H1 (cell line): ENCODE results near the gene MIB2.
A peak's percentile ranks its signal among the peaks of the same experiment; 100 is the strongest.

Source experiments
- CHD2 ChIP-seq: IDR thresholded peaks from 2 replicates; pipeline ENCODE4 v1.6.1; 2012; ENCODE audit warnings: low read length, improper control_type of control experiment
- CREB1 ChIP-seq: IDR thresholded peaks from 2 replicates; pipeline ENCODE4 v1.6.1; 2012; ENCODE audit warnings: inconsistent platforms
- CTBP2 ChIP-seq: IDR thresholded peaks from 2 replicates; pipeline ENCODE4 v1.7.0; 2011; ENCODE audit warnings: borderline replicate concordance, mild to moderate bottlenecking, moderate library complexity, mixed read lengths, low read length; ENCODE audit not compliant: insufficient read depth, insufficient read length
- SP1 ChIP-seq: IDR thresholded peaks from 2 replicates; pipeline ENCODE4 v1.6.1; 2011; ENCODE audit warnings: low read depth, low read length
- SUZ12 ChIP-seq: fragments of 200-600 bp; sonication (generic); IDR thresholded peaks from 2 replicates; pipeline ENCODE4 v1.6.1; 2012; ENCODE audit warnings: mild to moderate bottlenecking, inconsistent platforms, low read length, moderate library complexity, mixed read lengths
- YY1 ChIP-seq: IDR thresholded peaks from 2 replicates; pipeline ENCODE4 v1.6.1; 2011; ENCODE audit warnings: low read depth, mild to moderate bottlenecking, low read length
- TF ChIP-seq, protein P1 (sequence below), 3 experiments: IDR thresholded peaks; 1 replicate in 2 of 3; 2 replicates in 1 of 3; pipeline versions ENCODE4 v1.5.1 to v1.6.1; 2011; ENCODE audit warnings: low read length in 3 of 3, mild to moderate bottlenecking in 3 of 3, inconsistent platforms in 2 of 3, low read depth in 1 of 3, moderate library complexity in 1 of 3; ENCODE audit not compliant: insufficient read depth in 1 of 3; ENCODE audit errors: control extremely low read depth in 1 of 3
- TF ChIP-seq, protein P2 (sequence below): IDR thresholded peaks from 2 replicates; pipeline ENCODE4 v1.6.1; 2012; ENCODE audit warnings: inconsistent platforms
- TF ChIP-seq, protein P3 (sequence below): IDR thresholded peaks from 2 replicates; pipeline ENCODE4 v1.6.1; 2011; ENCODE audit warnings: low read depth, mild to moderate bottlenecking, low read length; ENCODE audit not compliant: insufficient read depth

DNA sequence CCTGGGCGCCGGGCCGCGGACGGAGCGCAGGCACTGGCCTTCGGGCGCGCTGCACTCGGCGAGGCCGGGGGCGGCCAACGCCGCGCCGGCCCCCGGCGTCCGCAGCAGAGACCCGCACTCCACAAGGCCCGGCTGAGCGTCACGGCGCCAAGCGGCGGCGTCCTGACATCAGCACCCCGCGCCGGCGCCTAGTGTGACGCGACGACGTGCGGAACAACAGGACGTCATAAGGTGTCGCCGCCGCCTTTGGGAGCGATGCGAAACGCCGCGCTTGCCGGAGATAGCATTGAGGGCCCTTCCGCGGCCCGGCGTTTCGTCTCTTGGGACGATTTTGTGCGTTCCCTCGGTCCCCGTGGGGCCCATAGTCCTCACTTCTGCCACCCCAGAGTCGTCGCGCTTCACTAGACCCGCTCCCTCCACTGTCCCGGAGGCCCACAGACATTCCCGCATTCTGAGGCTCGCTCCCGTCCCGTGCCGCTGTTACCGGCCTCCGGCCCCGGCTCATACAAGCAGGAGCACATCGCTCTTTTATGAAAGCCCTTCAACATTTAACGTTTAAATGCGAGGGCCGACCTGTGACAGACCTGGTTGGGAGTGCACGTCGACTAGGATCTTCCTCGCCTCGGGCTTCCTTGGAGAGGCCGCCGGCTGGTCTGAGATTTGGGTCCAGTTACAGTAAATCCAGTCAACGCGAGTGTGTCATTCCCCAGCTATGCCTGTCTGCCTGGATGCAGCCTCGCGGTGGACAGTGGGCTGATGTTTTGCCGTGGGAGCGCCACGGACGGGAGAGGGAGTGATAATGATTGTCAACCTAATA lies 40.4 kb upstream of the MIB2 start, which contains the start of gene SSU72:
- TF ChIP-seq, protein P1, sequence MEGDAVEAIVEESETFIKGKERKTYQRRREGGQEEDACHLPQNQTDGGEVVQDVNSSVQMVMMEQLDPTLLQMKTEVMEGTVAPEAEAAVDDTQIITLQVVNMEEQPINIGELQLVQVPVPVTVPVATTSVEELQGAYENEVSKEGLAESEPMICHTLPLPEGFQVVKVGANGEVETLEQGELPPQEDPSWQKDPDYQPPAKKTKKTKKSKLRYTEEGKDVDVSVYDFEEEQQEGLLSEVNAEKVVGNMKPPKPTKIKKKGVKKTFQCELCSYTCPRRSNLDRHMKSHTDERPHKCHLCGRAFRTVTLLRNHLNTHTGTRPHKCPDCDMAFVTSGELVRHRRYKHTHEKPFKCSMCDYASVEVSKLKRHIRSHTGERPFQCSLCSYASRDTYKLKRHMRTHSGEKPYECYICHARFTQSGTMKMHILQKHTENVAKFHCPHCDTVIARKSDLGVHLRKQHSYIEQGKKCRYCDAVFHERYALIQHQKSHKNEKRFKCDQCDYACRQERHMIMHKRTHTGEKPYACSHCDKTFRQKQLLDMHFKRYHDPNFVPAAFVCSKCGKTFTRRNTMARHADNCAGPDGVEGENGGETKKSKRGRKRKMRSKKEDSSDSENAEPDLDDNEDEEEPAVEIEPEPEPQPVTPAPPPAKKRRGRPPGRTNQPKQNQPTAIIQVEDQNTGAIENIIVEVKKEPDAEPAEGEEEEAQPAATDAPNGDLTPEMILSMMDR (IDR thresholded peaks at IDR 0.05; ENCODE audit: control extremely low read depth in 1 of 3, insufficient read depth in 1 of 3, low read depth in 1 of 3, low read length in 3 of 3): peak in 1 of 3 experiments; percentile 3; a peak in 1 of 4 replicates
- TF ChIP-seq YY1 (no peak), CREB1 (peak; percentile 99), CHD2 (peak; percentile 37; the same call in 1 of the 2 replicates), SUZ12 (no peak), CTBP2 (no peak), SP1 (no peak)
- TF ChIP-seq, protein P2, sequence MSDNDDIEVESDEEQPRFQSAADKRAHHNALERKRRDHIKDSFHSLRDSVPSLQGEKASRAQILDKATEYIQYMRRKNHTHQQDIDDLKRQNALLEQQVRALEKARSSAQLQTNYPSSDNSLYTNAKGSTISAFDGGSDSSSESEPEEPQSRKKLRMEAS: peak; percentile 62; the same call in 1 of the 2 replicates
- TF ChIP-seq, protein P3, sequence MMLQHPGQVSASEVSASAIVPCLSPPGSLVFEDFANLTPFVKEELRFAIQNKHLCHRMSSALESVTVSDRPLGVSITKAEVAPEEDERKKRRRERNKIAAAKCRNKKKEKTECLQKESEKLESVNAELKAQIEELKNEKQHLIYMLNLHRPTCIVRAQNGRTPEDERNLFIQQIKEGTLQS: peak; percentile 99
